Stimulated activated CD4-positive, alpha-beta T cell treated with anti-CD3 and anti-CD28 coated beads, Interleukin-4, amount 100 ng/mL, for 48 hours (primary cell): ENCODE results near the gene SIRT1.
"Not testable (repeated sequence)": the region's sequence is repeated elsewhere in the genome, so short reads cannot be mapped to it uniquely, and the experiment has no call there.

Source experiments
- DNase-seq, 2 donors: peaks; one replicate each; pipeline ENCODE4 v3.0.0-alpha.2; 2020; ENCODE audit warnings: low read depth in 2 of 2

The SIRT1 gene

DNA sequence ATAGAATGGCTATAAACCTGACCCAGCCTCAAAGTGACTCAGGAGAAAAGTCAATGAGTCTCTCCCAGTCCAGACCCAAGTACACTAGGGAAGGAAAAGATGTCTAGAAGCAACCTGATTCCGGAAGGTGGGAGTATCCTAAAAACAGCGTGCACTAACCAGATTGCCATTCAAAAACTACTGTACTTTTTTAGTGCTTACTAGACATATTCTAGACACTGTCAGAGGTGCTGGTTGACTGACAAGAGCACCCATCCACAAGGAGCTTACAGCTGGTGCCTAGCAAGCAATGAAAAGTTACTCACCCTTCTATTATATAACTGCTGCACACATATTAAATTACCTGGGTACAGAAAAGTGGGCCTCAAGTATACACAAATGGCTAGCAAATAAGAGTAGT lies 81.0 kb downstream of the SIRT1 start:
- no peak for DNase-seq

- DNase-seq, result not testable (repeated sequence)
Observed at GRCh38 chr10:67966035-67966434, 81.6 kb downstream of the SIRT1 start.
